ENCODE results near the gene MAPK8.

GRCh38 chr10:48353246-48353645 is 46.8 kb downstream of the MAPK8 start:
- TF ChIP-seq POLR2A (IDR thresholded peaks at IDR 0.05; ENCODE audit: low read depth, low read length) (no peak), TAF1 (IDR thresholded peaks at IDR 0.05; ENCODE audit: borderline replicate concordance, low read depth, low read length) (no peak), POLR2AphosphoS5 (IDR thresholded peaks at IDR 0.05; ENCODE audit: low read depth, low read length) (no peak)
